Mesodermal cell (in vitro differentiated cells): ENCODE measurements around the gene RNF151.

Experiments used
- H3K27ac ChIP-seq: 2 replicates; pipeline ENCODE4 v1.7.0; 2013; ENCODE audit warnings: mild to moderate bottlenecking, low read depth, low read length, moderate library complexity; ENCODE audit not compliant: severe bottlenecking
- H3K36me3 ChIP-seq: 2 replicates; pipeline ENCODE4 v1.7.1; 2013; ENCODE audit warnings: mild to moderate bottlenecking, low read length, moderate library complexity; ENCODE audit not compliant: control insufficient read depth, insufficient read depth
- H3K4me1 ChIP-seq: one replicate; pipeline ENCODE4 v1.7.1; 2013; ENCODE audit warnings: mild to moderate bottlenecking, low read length; ENCODE audit not compliant: insufficient read depth, control insufficient read depth, poor library complexity, severe bottlenecking
- H3K4me3 ChIP-seq: 2 replicates; pipeline ENCODE4 v1.7.0; 2013; ENCODE audit warnings: low read length, control low read depth, mild to moderate bottlenecking; ENCODE audit not compliant: insufficient read depth, poor library complexity, severe bottlenecking; ENCODE audit errors: extremely low read depth
- H3K9me3 ChIP-seq: 2 replicates; pipeline ENCODE4 v1.7.1; 2013; ENCODE audit warnings: mild to moderate bottlenecking, low read length, moderate library complexity; ENCODE audit not compliant: control insufficient read depth
- WGBS, 2 experiments: methylation state at CpG; one replicate each; pipeline ENCODE4 v1.1.5; 2013; ENCODE audit warnings: missing lambda C conversion rate in 2 of 2; ENCODE audit not compliant: insufficient coverage in 2 of 2; 5-methylcytosine and 5-hydroxymethylcytosine counted together

Gene RNF151

GRCh38 chr16:1973461-1974156, 7.0 kb downstream of the RNF151 start:
- Histone ChIP-seq H3K4me3 (no peak overlapping the region), H3K27ac (no peak overlapping the region), H3K36me3 (peaks cover 48% of the 10 kb centered on the region), H3K4me1 (peaks cover 8% of the 10 kb centered on the region), H3K9me3 (no peaks in the 10 kb centered on the region)
- WGBS, 2 experiments: 92 to 99% methylated on average over 13 to 14 of the region's 16 CpGs

GRCh38 chr16:1974157-1975070, 7.8 kb downstream of the RNF151 start:
- H3K36me3 ChIP-seq: peaks cover 50% of the 10 kb centered on the region
- no peak overlapping the region for H3K4me3 ChIP-seq
- H3K9me3 ChIP-seq: no peaks in the 10 kb centered on the region
- peaks cover 10% of the 10 kb centered on the region for H3K4me1 ChIP-seq
- WGBS, 2 experiments: 97% methylated on average over 32 to 33 of the region's 42 CpGs
- H3K27ac ChIP-seq: no peak overlapping the region

- Histone ChIP-seq H3K4me1 (peaks cover 14% of the 10 kb centered on the region), H3K27ac (no peak overlapping the region), H3K36me3 (peaks cover 50% of the 10 kb centered on the region), H3K9me3 (no peaks in the 10 kb centered on the region), H3K4me3 (no peak overlapping the region)
- 97% methylated on average over 27 to 30 of the region's 33 CpGs for WGBS, 2 experiments
Measured at GRCh38 chr16:1975432-1976215, 9.0 kb downstream of the RNF151 start.

- WGBS, 2 experiments: 97 to 98% methylated on average over 6 to 7 of the region's 8 CpGs
- Histone ChIP-seq H3K9me3 (no peaks in the 10 kb centered on the region), H3K27ac (no peak overlapping the region), H3K4me1 (peaks cover 14% of the 10 kb centered on the region), H3K36me3 (peaks cover 50% of the 10 kb centered on the region), H3K4me3 (no peak overlapping the region)
Measured at GRCh38 chr16:1976216-1976520, 9.5 kb downstream of the RNF151 start.

- Histone ChIP-seq H3K4me3 (no peak overlapping the region), H3K36me3 (peaks cover 50% of the 10 kb centered on the region), H3K4me1 (peaks cover 14% of the 10 kb centered on the region), H3K9me3 (no peaks in the 10 kb centered on the region), H3K27ac (no peak overlapping the region)
- WGBS, 2 experiments: 97 to 98% methylated on average over 30 to 33 of the region's 33 CpGs
Measured at GRCh38 chr16:1976951-1977874, 10.6 kb downstream of the RNF151 start.

GRCh38 chr16:1977875-1978268, 11.2 kb downstream of the RNF151 start:
- WGBS, 2 experiments: 95 to 96% methylated on average over 13 of the region's 18 CpGs

GRCh38 chr16:1978476-1979120, 11.9 kb downstream of the RNF151 start:
- Histone ChIP-seq H3K9me3 (no peaks in the 10 kb centered on the region), H3K27ac (no peak overlapping the region), H3K36me3 (peaks cover 50% of the 10 kb centered on the region), H3K4me3 (peak overlapping the region; percentile 8), H3K4me1 (peaks cover 9% of the 10 kb centered on the region)
- WGBS, 2 experiments: 85 to 89% methylated on average over 37 of the region's 37 CpGs

More at GRCh38 chr16:1977875-1978268, 11.2 kb downstream of the RNF151 start:
- Histone ChIP-seq H3K36me3 (peaks cover 50% of the 10 kb centered on the region), H3K9me3 (no peaks in the 10 kb centered on the region), H3K4me1 (peaks cover 14% of the 10 kb centered on the region), H3K4me3 (no peak overlapping the region), H3K27ac (no peak overlapping the region)

- peaks cover 6% of the 10 kb centered on the region for H3K4me1 ChIP-seq
- WGBS, 2 experiments: 17 to 22% methylated on average over 54 to 56 of the region's 70 CpGs
- peak overlapping the region; percentile 8 for H3K4me3 ChIP-seq
- no peak overlapping the region for H3K27ac ChIP-seq
- peaks cover 45% of the 10 kb centered on the region for H3K36me3 ChIP-seq
- H3K9me3 ChIP-seq: no peaks in the 10 kb centered on the region
Measured at GRCh38 chr16:1979271-1980029, 12.8 kb downstream of the RNF151 start.

GRCh38 chr16:1980030-1980769, 13.5 kb downstream of the RNF151 start:
- no peak overlapping the region for H3K27ac ChIP-seq
- no peak overlapping the region for H3K4me3 ChIP-seq
- 21 to 29% methylated on average over 40 to 44 of the region's 53 CpGs for WGBS, 2 experiments
- H3K9me3 ChIP-seq: no peaks in the 10 kb centered on the region
- peaks cover 39% of the 10 kb centered on the region for H3K36me3 ChIP-seq
- peaks cover 10% of the 10 kb centered on the region for H3K4me1 ChIP-seq
